Measurements from ENCODE around the gene OR2AG1. TPM values are rescaled to one million over a fixed set of nuclear protein-coding genes. Genes with fewer than 3 reads are reported as not detected.

OR2AG1 gene, protein sequence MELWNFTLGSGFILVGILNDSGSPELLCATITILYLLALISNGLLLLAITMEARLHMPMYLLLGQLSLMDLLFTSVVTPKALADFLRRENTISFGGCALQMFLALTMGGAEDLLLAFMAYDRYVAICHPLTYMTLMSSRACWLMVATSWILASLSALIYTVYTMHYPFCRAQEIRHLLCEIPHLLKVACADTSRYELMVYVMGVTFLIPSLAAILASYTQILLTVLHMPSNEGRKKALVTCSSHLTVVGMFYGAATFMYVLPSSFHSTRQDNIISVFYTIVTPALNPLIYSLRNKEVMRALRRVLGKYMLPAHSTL
- total RNA-seq = not detected

DNA sequence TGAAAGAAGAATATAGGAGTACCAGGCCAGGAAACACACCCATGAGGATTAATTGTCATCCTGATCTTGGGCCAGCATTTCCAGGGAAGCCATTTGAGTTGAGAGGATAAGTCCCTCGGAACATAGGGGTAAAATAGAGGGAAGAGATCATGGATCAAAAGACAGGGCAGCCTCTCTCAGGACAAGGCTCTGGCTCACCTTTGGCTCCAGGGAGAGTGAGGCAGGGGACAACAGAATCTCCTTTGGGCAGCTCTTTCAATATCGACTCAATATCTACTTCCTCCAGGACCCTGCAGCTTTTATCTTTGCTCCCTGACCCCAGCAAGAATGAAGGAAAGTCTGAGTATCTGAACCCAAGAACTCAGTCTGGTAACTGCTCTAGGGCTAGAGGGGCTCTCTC is at the start of gene OR2AG1:
TSS of gene OR2AG1 (plus strand) at position 301 of the 400 bp plus-strand sequence. CDS start 2,018 bp downstream, outside the sequence.
- Histone ChIP-seq H3K27ac (no peak within 1 kb of the TSS), H3K4me1 (no peaks in the 10 kb centered on the region), H3K4me3 (no peak within 1 kb of the TSS), H3K27me3 (no peaks in the 10 kb centered on the region), H3K9me3 (no peaks in the 10 kb centered on the region), H3K36me3 (no peaks in the 10 kb centered on the region)
- TF ChIP-seq POLR2AphosphoS5 (IDR thresholded peaks at IDR 0.05) (no peak), EP300 (IDR thresholded peaks at IDR 0.05; ENCODE audit: low read depth) (no peak), POLR2A (IDR thresholded peaks at IDR 0.05) (no peak)
- TF ChIP-seq, protein P1, sequence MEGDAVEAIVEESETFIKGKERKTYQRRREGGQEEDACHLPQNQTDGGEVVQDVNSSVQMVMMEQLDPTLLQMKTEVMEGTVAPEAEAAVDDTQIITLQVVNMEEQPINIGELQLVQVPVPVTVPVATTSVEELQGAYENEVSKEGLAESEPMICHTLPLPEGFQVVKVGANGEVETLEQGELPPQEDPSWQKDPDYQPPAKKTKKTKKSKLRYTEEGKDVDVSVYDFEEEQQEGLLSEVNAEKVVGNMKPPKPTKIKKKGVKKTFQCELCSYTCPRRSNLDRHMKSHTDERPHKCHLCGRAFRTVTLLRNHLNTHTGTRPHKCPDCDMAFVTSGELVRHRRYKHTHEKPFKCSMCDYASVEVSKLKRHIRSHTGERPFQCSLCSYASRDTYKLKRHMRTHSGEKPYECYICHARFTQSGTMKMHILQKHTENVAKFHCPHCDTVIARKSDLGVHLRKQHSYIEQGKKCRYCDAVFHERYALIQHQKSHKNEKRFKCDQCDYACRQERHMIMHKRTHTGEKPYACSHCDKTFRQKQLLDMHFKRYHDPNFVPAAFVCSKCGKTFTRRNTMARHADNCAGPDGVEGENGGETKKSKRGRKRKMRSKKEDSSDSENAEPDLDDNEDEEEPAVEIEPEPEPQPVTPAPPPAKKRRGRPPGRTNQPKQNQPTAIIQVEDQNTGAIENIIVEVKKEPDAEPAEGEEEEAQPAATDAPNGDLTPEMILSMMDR (IDR thresholded peaks at IDR 0.05) = no peak
- 83 to 86% methylated on average over 2 of the region's 2 CpGs for WGBS, 2 donors (ENCODE audit: low coverage in 1 of 2)
- intact Hi-C loops (cut with DNase I; ENCODE audit: low total_unique reads) (no loop called here), in situ Hi-C loops (cut with MboI; ENCODE audit: low pct_ligation_motif_present in 1 of 4, low pct_unique_long_range_greater_than_20kb in 1 of 4, low sequenced_read_pairs in 3 of 4) (no loop called here)
- DNase-seq = no peak

DNA sequence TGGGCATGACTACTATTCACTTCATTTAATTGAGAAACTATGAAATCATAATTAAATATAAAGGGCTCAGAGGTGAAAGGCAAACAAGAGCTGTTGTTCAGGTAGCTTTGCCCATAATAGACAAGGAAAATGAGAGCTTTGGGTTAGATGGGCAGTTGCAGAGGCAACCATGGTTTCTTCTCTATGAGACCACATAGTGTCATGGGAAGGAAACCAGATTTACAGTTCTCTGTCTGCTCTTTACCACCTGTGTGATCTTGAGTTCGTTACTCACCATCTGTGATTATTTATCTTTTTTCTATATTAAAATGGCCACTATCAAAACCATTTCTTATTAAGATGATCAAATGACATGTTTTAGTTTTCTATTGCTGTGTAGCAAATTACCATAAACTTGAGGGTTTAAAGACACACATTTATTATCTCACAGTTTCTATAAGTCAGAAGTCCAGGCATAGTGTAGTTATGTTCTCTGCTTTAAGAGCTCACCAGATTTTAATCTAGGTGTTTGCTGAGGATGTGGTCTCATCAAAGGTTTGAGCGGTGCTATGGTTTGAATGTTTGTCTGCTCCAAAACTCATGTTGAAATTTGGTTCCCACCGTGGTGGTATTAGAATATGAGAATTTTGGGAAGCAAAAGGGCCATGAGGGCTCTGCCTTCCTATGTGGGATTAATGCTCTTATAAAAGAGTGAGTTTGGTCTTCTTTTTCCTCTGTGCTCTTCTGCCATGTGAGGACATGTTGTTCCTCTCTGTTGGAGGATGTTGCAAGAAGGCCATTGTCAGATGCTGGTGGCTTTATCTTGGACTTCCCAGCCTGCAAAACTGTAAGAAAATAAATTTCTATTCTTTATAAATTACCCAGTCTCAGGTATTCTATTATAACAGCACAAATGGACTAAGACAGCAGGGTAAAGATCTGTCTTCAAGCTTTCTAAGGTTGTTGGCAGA is 49.2 kb upstream of the OR2AG1 start:
- Histone ChIP-seq H3K4me1 (peaks cover 0 to 4% (median 0%) of the 10 kb centered on the region in 4 donors), H3K36me3 (no peaks in the 10 kb centered on the region), H3K27me3 (no peaks in the 10 kb centered on the region), H3K9me3 (no peaks in the 10 kb centered on the region), H3K27ac (no peak overlapping the region), H3K4me3 (no peak overlapping the region)
- no peak for DNase-seq
- intact Hi-C loops (cut with DNase I; ENCODE audit: low total_unique reads) = loop anchor here (5.0 kb wide), 1 partner anchor 416 kb away; no protein-coding TSS in a partner anchor
- 66 to 72% methylated on average over 3 of the region's 3 CpGs for WGBS, 2 donors (ENCODE audit: low coverage in 1 of 2)
- in situ Hi-C loops (cut with MboI; ENCODE audit: low pct_ligation_motif_present in 1 of 4, low pct_unique_long_range_greater_than_20kb in 1 of 4, low sequenced_read_pairs in 3 of 4) = no loop called here
- no peak for TF ChIP-seq EP300 (IDR thresholded peaks at IDR 0.05; ENCODE audit: low read depth)
- no peak for TF ChIP-seq POLR2AphosphoS5 (IDR thresholded peaks at IDR 0.05)
- TF ChIP-seq, protein P1 (IDR thresholded peaks at IDR 0.05) = no peak
- TF ChIP-seq POLR2A (IDR thresholded peaks at IDR 0.05) = no peak

DNA sequence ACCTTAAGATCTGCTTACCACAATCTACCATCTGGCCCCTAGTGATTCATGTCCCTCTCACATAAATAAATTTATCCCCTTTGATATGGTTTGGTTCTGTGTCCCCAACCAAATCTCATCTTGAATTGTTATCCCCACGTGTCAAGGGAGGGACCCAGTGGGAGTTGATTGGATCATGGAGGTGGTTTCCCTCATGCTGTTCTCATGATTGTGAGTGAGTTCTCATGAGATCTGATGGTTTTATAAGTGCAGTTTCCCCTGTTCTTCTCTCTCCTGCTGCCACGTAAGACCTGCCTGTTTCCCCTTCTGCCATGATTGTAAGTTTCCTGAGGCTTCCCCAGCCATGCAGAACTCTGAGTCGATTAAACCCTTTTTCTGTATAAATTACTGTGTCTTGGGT is 48.2 kb upstream of the OR2AG1 start:
- intact Hi-C loops (cut with DNase I; ENCODE audit: low total_unique reads) = loop anchor here (5.0 kb wide), 1 partner anchor 417 kb away; no protein-coding TSS in a partner anchor
- Histone ChIP-seq H3K36me3 (no peaks in the 10 kb centered on the region), H3K27ac (no peak overlapping the region), H3K4me3 (no peak overlapping the region), H3K9me3 (no peaks in the 10 kb centered on the region), H3K4me1 (peaks cover 0 to 4% (median 0%) of the 10 kb centered on the region in 4 donors), H3K27me3 (no peaks in the 10 kb centered on the region)
- TF ChIP-seq POLR2A (IDR thresholded peaks at IDR 0.05) (no peak), POLR2AphosphoS5 (IDR thresholded peaks at IDR 0.05) (no peak), EP300 (IDR thresholded peaks at IDR 0.05; ENCODE audit: low read depth) (no peak)
- TF ChIP-seq, protein P1 (IDR thresholded peaks at IDR 0.05) = no peak
- in situ Hi-C loops (cut with MboI; ENCODE audit: low pct_ligation_motif_present in 1 of 4, low pct_unique_long_range_greater_than_20kb in 1 of 4, low sequenced_read_pairs in 3 of 4) = no loop called here
- no peak for DNase-seq
- 73 to 100% methylated on average over 1 to 3 of the region's 3 CpGs for WGBS, 2 donors (ENCODE audit: low coverage in 1 of 2)

DNA sequence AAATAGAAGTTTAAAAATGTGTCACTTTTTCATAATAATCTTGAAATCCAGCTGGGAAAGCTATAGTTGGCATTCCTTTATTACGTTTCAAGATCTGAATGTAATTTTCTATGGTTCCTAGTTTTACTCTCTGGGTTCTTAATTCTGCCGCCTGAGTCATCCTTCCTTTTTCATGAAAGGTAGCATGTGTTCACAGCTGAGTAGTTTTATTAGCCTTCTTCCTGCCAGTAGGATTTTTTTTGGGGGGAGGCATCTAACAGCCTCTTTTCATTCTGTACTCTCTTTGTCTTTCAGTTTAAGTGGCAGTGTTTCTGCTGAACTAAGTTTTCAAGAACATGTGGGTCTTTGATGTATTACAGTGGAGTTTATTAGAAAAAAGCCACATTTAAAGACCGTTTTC is 47.5 kb upstream of the OR2AG1 start:
- H3K9me3 ChIP-seq = no peaks in the 10 kb centered on the region
- peaks cover 0 to 4% (median 0%) of the 10 kb centered on the region in 4 donors for H3K4me1 ChIP-seq
- no peaks in the 10 kb centered on the region for H3K36me3 ChIP-seq
- no peaks in the 10 kb centered on the region for H3K27me3 ChIP-seq
- TF ChIP-seq EP300 (IDR thresholded peaks at IDR 0.05; ENCODE audit: low read depth) (no peak), POLR2AphosphoS5 (IDR thresholded peaks at IDR 0.05) (no peak), POLR2A (IDR thresholded peaks at IDR 0.05) (no peak)
- TF ChIP-seq, protein P1 (IDR thresholded peaks at IDR 0.05) = no peak
- intact Hi-C loops (cut with DNase I; ENCODE audit: low total_unique reads) (no loop called here), in situ Hi-C loops (cut with MboI; ENCODE audit: low pct_ligation_motif_present in 1 of 4, low pct_unique_long_range_greater_than_20kb in 1 of 4, low sequenced_read_pairs in 3 of 4) (no loop called here)
- 54 to 61% methylated on average over 3 of the region's 3 CpGs for WGBS, 2 donors (ENCODE audit: low coverage in 1 of 2)
- DNase-seq = no peak
- H3K27ac ChIP-seq = no peak overlapping the region
- H3K4me3 ChIP-seq = no peak overlapping the region
